GM04504 (cell line): ENCODE results near the gene SLC6A6.

ENCODE experiments used
- DNase-seq: peaks from one replicate; pipeline ENCODE4 v3.0.0-alpha.2; 2012; ENCODE audit warnings: low read depth

SLC6A6 gene

DNA sequence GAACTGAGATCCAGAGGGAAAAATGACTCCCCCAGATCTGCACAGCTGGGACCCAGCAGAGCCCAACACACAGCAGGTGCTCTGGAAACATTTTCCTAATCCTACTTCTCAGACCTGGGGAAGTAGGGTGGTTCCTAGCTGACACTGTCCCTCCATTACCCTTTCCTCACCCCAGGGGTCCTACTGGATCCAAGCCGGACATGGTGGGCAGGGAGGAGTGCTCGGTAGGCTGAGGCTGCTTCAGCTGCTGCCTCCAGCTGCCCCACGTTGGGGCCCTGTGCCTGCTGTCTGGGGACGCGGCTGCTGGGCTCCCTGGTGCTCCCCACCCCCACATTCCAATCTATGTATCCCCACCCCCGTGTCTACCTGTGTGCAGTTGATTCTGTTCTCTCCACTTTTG, 29.8 kb upstream of the SLC6A6 start:
- DNase-seq, result no peak

- no peak for DNase-seq
Observed at GRCh38 chr3:14373753-14374376, 28.5 kb upstream of the SLC6A6 start.

DNA sequence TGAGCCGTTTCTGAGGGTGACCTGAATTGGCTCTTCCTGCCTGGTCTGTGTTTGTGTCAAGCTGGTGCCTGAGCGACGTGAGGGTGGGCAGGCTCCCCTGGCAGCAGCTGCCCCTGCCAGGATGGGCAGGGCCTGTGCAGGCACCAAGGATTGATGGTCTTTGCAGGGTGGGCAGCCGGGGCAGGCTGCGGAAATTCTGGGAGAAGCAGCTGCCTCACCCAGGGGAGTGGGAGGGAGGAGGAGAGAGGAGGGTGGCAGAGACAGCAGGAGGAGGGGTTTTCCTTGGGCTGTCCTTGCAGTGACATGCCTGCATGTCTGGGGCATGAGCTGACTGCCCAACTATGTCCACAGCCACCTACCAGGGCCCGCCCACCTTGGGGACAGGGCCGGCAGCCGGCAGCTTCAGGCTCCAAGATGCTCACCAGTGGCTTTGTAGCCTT, 27.9 kb upstream of the SLC6A6 start:
- DNase-seq, result no peak

GRCh38 chr3:14375192-14375591, 27.2 kb upstream of the SLC6A6 start:
- no peak for DNase-seq

DNA sequence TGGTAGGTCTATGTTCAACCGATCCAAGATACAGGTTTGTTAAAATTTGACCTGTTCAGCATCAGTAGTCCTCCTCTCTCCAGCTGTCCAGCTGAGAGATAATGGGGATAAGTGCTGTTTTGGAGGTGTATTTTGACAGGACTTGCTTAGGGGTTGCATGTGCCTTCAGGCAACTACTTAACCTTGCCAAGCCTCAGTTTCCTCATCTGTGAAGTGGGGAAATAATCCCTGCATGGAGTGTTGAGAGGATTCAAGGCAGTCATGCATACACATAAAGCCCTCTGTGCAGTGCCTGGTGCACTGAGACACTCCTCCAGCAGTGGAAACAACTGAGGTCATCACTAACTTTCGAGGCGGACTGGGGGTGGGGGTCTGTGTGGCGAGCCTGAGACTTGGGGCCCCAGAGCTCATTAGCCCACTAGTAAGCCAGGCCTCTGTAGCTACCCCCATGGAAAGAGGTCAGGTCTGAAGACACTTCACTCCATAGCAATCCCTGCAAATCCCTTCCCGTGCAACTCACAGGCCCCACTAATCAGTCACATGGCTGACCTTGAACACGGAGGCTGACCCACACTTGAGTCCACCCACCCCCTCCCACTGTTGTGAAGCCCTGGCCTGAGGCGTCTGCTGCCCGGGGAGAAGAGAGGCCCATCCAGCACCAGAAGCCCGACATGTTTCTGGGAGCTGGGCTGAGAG, 25.9 kb upstream of the SLC6A6 start:
- DNase-seq, result no peak

DNA sequence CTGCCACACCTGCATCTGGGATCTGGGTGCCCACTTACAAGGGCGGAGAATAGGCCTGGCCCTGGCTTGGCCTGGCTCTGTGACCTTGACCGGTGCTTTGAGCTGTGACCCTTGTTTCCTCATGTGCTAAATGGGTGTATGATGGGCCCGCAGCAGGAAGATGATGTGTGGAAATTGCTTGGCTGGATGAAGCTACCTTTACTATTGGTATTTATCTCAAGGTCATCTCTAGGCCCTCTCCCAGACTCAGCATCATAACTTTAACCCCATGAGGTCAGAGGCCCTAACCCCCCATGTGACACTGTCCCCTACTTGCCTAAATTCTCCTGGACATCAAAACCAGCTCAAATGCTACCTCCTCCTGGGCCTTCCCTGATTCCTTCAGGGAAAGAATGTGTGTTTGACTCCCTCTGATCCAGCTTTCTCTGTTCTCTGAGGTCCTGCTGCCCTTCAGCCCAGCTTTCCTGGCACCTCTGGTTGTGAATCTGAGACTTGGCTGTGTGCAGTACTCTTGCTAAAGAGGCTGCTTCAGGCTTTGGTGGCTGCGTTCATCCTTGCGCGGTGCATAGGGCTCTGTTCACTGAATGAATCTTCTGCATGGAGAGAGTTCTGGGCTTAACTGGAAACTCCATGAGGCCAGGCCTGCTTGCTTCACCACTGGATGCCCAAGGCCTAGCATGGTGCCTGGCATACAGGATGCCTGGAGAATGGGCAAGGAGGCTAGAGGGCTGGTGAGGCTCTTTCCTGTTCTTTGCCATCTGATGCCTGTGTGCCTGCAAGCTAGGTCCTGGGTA, 25.2 kb upstream of the SLC6A6 start:
- DNase-seq, result no peak

- DNase-seq, result no peak
Observed at GRCh38 chr3:14377838-14378169, 24.6 kb upstream of the SLC6A6 start.

DNA sequence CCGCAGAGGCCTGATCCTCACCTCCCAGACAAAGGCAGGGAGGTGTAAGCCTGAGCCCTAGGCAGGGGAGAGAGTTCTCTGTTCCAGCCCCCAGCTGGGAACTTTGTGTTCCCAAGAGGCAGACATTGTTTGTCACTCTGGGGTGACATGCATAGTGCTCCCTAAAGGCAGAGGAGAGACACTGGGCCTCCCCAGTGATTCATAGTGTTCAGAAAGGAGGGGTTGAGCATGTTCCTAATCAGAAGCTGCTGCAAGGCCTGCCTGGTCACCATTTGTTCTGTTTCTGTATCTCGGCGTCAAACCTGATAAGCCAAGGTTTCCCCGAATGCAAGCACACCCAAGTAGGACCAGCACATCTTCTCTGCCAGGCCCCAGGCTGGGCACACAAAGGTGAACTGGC, 24.0 kb upstream of the SLC6A6 start:
- no peak for DNase-seq

DNA sequence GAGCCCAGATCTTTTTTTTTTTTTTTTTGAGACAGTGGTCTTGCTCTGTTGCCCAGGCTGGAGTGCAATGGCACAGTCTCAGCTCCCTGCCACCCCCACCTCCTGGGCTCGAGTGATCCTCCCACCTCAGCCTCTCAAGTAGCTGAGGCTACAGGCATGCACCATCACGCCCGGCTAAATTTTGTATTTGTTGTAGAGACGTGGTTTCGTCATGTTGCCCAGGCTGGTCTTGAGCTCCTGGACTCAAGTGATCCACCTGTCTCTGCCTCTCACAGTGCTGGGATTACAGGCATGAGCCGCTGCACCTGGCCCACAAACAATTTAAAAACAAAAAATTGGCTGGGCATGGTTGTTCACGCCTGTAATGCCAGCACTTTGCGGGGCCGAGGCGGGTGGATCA, 22.6 kb upstream of the SLC6A6 start:
- no peak for DNase-seq

DNA sequence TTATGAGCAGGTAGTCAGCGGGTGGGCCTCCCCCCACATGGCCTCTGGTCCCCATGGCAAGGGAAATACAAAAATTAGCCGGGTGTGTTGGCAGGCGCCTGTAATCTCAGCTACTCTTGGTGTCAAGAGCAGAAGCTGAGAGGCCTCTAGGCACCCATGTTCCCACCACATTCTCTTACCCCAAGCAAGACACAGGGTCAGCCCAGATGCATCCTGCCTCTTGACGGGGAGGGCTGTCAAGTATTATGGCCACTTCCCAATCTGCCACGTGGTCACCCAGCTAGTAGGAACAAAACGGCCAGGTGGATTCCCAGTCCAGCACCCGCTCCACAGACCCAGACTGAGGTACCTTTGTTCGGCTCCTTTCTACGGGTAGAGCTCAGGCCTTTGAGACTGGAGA, 16.2 kb upstream of the SLC6A6 start:
- no peak for DNase-seq

DNA sequence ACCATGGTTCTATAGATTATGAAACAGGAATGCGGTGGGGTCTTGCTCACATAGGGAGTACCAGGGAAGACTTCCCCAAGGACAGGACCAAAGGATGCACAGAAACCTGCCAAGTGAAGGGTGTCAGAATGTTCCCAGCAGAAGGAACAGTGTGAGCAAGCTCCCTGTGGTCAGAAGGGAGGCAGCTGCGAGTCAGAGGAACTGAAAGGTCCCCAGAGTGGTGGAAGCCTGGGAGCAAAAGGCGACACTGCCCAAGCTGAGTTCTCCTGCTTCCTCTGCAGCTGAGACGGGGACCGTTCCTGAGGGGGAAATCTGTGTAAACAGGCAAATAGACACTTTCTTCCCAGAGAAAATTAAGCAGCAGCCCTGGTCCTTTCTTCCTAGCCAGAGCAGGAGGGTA, 14.2 kb upstream of the SLC6A6 start:
- DNase-seq, result no peak

- DNase-seq, result no peak
Observed at GRCh38 chr3:14389166-14389606, 13.2 kb upstream of the SLC6A6 start.

DNA sequence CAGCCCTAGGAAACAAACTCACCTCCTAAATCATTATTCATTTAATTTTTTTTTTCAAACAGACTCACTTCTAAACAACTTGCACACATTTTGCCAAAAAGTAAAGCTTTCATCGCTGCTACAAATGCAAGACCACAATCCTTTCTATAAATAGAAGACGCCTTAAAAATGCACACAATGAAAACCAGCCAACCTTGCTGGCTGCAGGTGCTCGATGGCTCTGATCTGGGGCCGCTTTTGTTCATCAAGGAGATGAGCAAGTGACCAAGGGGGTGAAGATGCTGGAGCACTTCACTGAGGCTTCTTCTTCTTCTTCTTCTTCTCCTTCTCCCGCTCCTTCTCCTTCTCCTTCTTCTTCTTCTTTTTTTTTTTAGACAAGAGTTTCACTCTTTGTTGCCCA, 12.7 kb upstream of the SLC6A6 start:
- no peak for DNase-seq

GRCh38 chr3:14391033-14391432, 11.4 kb upstream of the SLC6A6 start:
- peak; percentile 62 for DNase-seq

GRCh38 chr3:14392231-14392630, 10.2 kb upstream of the SLC6A6 start:
- DNase-seq, result no peak

GRCh38 chr3:14392803-14393319, 9.5 kb upstream of the SLC6A6 start:
- no peak for DNase-seq

- no peak for DNase-seq
Observed at GRCh38 chr3:14393440-14394106, 8.8 kb upstream of the SLC6A6 start.

GRCh38 chr3:14396031-14396692, 6.2 kb upstream of the SLC6A6 start:
- no peak for DNase-seq

- no peak for DNase-seq
Observed at GRCh38 chr3:14397046-14397445, 5.4 kb upstream of the SLC6A6 start.

DNA sequence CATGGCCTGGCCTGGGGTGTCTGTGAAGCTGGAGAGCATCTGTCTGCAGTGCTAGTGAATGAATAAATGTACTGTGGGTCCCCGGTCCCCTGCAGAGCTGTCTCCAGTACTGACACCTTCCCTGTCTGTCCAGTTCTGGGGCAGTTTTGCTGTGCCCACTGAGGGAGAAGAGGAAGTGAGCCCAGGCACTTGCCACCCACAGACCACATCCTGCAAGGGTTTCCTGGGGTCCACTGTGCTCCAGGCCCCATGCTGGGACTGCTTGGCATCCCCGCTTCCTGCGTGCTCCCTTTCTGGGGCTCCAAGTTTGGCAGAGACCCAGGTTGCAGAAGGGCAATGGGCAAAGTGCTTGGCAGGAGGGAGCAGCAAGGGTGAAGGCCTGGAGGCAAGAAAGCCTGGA, 4.9 kb upstream of the SLC6A6 start:
- DNase-seq, result no peak

- DNase-seq, result no peak
Observed at GRCh38 chr3:14397940-14398796, 4.2 kb upstream of the SLC6A6 start.
